BLaER1 (cell line): ENCODE measurements around the gene KIF15.
A peak's percentile ranks its signal among the peaks of the same experiment; 100 is the strongest.

Experiments
- H3K27ac ChIP-seq: shearing (Covaris generic); formaldehyde crosslinking; 2 replicates; pipeline ENCODE4 v1.8.1; 2022
- H3K27me3 ChIP-seq: shearing (Covaris generic); formaldehyde crosslinking; 2 replicates; pipeline ENCODE4 v1.8.1; 2022
- H3K36me3 ChIP-seq: shearing (Covaris generic); formaldehyde crosslinking; 2 replicates; pipeline ENCODE4 v1.8.1; 2022
- H3K4me1 ChIP-seq: shearing (Covaris generic); formaldehyde crosslinking; 2 replicates; pipeline ENCODE4 v1.8.1; 2022
- H3K4me2 ChIP-seq: shearing (Covaris generic); formaldehyde crosslinking; 2 replicates; pipeline ENCODE4 v1.8.1; 2022
- H3K4me3 ChIP-seq: shearing (Covaris generic); formaldehyde crosslinking; 2 replicates; pipeline ENCODE4 v1.8.1; 2022
- H3K9ac ChIP-seq: shearing (Covaris generic); formaldehyde crosslinking; 2 replicates; pipeline ENCODE4 v1.8.1; 2022
- H3K9me3 ChIP-seq: shearing (Covaris generic); formaldehyde crosslinking; 2 replicates; pipeline ENCODE4 v1.8.1; 2022
- H4K20me1 ChIP-seq: shearing (Covaris generic); formaldehyde crosslinking; 2 replicates; pipeline ENCODE4 v1.8.1; 2022
- Cebpa-rat ChIP-seq: shearing (Covaris generic); IDR thresholded peaks from 2 replicates; pipeline ENCODE4 v1.8.1; 2022

KIF15 gene

DNA sequence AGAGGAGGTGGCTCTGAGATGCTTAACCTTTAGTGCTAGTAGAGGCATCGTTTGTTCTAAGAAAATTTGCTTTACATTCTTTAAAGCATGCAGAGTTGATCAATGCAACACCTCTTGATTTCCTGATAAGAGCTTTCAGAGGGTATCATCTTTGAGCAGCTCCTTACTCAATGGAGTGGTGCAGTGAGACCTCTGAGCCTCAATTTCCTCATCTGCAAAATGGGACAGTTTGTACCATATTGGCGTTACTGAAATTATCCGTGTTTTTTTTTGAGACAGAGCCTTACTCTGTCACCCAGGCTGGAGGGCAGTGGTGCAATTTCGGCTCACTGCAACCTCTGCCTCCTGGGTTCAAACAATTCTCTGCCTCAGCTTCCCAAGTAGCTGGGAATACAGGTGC is 98.5 kb downstream of the KIF15 start:
- Histone ChIP-seq H3K4me1 (peaks cover 15% of the 10 kb centered on the region), H3K27ac (no peak overlapping the region), H3K9ac (no peak overlapping the region), H3K36me3 (peaks cover 37% of the 10 kb centered on the region), H3K9me3 (peaks cover 23% of the 10 kb centered on the region), H3K4me2 (no peak overlapping the region), H3K4me3 (no peak overlapping the region), H4K20me1 (no peaks in the 10 kb centered on the region), H3K27me3 (no peaks in the 10 kb centered on the region)
- TF ChIP-seq Cebpa-rat = no peak

DNA sequence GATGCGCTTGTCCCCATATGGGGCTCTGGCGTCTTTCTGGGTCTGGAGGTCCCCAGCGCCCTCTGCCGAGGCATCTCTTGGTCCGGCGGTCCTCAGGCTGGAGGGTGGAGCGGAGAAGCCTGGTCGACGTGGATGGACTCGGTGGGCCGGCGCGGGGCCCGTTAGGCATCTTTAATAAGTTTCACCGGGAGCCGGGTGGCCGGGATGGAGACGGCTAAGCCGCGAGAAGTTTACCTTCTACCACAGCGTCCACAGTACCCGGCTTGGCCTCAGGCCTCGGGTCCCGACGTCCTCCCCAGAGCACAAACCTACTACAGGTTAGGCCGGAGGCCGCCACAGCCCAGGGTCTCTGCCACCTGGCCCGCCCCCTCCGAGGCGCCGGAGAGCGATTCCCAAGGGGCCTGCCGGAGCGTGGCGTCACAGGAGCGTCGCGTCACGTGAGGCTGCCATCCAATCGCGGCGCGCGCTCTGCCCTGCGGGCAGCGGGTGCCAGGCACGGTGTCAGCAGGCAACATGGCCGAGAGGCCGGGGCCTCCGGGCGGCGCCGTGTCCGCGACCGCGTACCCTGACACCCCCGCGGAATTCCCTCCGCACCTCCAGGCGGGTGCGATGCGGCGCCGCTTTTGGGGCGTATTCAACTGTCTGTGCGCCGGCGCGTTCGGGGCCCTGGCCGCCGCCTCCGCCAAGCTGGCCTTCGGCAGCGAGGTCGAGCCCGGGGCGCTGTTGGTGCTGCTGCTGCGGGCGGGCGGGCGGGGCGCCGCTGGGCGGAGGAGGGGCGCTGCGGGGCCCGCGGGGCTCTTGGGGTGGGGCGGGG is 100.0 kb downstream of the KIF15 start, which contains the start of gene TMEM42:
TMEM42 (plus strand) TSS at position 501 of the 814 bp plus-strand sequence; CDS start at position 514, 13 bp downstream.
- Histone ChIP-seq H3K9ac (peak within 1 kb of the TSS; percentile 84), H3K4me3 (peak within 1 kb of the TSS; percentile 74), H3K27ac (peak within 1 kb of the TSS; percentile 87), H3K9me3 (peaks cover 8% of the 10 kb centered on the region), H3K4me1 (peaks cover 15% of the 10 kb centered on the region), H3K27me3 (no peaks in the 10 kb centered on the region), H3K4me2 (peak within 1 kb of the TSS; percentile 96), H4K20me1 (no peaks in the 10 kb centered on the region), H3K36me3 (peaks cover 32% of the 10 kb centered on the region)
- TF ChIP-seq Cebpa-rat = no peak

DNA sequence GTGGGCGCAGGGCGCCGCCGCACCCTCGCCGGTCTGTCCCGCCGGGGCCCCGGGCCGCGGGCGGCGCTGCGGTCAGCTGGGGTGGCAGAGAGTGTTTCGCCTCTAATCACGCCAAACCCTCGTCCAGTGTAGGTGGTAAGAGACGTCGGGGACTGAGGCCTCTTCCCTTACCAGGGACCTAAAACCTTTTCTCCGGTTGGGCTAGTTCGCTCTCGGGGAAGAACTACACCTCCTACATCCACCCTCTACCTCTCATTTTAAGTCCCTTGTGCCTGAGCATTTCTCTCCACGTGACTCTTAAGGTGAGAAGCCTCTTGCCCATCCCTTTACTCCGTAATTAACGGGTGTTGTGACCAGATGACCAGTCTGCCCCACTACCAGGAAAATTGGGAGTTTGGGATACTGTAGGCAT is 100.6 kb downstream of the KIF15 start:
- H3K4me1 ChIP-seq = peaks cover 15% of the 10 kb centered on the region
- peaks cover 2% of the 10 kb centered on the region; the same call in 1 of the 2 replicates for H3K9me3 ChIP-seq
- peak overlapping the region; percentile 74 for H3K4me3 ChIP-seq
- H3K4me2 ChIP-seq = peak overlapping the region; percentile 96
- H3K9ac ChIP-seq = peak overlapping the region; percentile 84
- no peaks in the 10 kb centered on the region for H3K27me3 ChIP-seq
- peaks cover 31% of the 10 kb centered on the region for H3K36me3 ChIP-seq
- no peaks in the 10 kb centered on the region for H4K20me1 ChIP-seq
- H3K27ac ChIP-seq = peak overlapping the region; percentile 87
- no peak for TF ChIP-seq Cebpa-rat

DNA sequence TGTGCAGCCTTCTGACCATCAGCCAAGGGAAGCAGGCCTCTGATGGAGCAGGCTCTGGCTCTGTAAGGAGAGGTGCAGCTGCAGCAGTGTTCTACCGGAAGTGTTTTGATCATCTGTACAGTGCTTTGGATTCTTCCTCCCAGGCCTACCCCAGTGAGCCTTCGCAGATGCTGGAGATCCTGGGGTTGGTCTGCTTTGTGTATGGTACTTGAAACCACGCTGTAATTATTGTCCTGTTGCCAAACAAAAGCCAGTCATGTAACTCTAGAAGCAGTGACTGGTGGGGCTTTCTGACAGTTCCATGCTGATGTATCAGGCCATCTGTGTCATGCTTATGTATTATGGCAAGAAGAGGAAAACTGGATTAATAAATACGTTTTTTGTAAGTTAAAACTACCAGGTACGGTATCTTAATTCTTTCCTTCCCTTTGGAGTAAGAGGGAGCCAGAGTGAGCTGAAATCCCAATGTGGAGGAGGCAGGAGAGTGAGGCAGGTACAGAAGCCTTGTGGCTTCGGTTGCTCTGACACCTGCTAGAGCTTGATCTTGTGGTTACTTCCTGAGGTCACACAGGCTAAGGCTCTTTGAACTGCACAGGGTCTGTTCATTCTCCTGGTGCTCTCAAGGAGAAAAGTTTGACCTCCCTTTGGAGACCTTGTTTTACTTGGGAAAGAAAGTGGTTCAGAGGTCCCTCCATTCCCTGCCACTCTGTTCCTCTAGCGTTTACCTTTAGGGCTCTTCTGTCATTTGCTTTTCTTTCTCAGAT is 103.9 kb downstream of the KIF15 start:
- Histone ChIP-seq H3K9ac (no peak overlapping the region), H3K4me2 (no peak overlapping the region), H3K36me3 (peaks cover 28% of the 10 kb centered on the region), H3K27me3 (no peaks in the 10 kb centered on the region; the same call in 1 of the 2 replicates), H3K4me3 (no peak overlapping the region), H3K9me3 (no peaks in the 10 kb centered on the region), H3K27ac (no peak overlapping the region), H3K4me1 (peaks cover 19% of the 10 kb centered on the region), H4K20me1 (no peaks in the 10 kb centered on the region)
- no peak for TF ChIP-seq Cebpa-rat

DNA sequence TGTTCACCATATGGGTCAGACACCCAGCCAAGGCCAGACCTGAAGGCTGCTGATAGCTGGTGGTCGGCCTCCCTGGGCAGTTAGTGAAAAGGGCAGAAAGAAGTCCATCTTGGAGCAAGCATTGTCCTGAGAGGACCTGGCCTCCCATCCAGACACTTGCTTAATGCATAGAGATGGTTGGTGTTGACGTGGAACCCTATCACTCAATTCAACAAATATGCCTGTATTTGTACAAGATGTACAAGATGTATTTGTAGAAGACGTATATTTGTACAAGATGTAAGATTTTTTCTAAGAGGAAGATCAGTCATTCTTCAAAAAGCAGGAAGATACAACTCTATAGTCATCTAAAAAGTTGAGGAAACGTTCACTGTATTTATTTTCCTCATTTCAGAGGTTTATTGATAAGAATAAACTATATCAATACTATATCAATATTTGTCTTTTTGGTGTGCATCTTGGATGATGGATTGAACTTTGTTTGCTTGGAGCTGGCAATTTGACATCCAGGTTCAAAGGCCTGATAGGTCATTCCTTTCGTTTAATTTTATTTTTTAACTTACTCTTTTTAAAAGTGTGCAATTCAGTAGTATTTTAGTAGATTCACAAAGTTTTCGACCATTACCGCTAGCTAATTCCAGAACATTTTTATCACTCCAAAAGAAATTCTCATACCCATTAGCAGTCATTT is 106.0 kb downstream of the KIF15 start:
- Histone ChIP-seq H3K9ac (no peak overlapping the region), H3K4me1 (peaks cover 30% of the 10 kb centered on the region), H3K27me3 (no peaks in the 10 kb centered on the region; the same call in 1 of the 2 replicates), H3K4me3 (no peak overlapping the region), H4K20me1 (no peaks in the 10 kb centered on the region), H3K9me3 (no peaks in the 10 kb centered on the region), H3K27ac (no peak overlapping the region), H3K36me3 (peaks cover 28% of the 10 kb centered on the region), H3K4me2 (no peak overlapping the region)
- no peak for TF ChIP-seq Cebpa-rat

DNA sequence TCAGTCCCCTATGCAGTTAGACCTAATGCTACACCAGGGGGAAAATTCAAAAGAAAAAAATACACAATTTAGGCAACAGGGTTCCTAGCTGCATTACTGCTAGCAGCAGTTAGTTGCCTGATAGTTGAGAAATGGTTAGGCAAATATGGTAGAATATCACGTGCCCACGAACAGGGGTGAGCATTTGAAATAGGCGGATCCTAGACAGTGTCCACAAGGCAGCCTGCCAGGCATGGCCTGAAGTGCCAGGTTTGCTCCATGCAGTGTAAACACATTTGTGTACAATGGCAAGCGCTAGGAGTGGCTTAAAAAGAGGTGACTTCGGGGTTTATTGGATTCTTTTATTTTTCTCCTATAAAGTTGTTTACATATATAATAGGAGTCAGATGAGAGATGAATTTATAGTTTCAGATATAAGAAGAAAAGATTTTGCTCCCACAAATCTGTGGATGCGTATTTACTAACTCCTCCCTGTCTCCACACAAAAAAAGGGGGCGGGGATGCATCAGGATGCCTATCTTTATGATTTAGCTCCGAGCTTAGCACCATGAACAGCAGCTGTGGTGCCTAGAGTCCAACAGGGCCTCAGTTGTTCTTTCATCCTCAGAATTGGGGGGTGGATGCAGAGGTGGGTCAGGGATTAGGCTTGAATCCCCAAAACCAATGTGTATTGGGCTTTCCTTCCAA is 108.9 kb downstream of the KIF15 start:
- Histone ChIP-seq H3K27me3 (no peaks in the 10 kb centered on the region; the same call in 1 of the 2 replicates), H3K4me2 (peak overlapping the region; percentile 83), H3K4me1 (peaks cover 29% of the 10 kb centered on the region), H4K20me1 (no peaks in the 10 kb centered on the region), H3K9ac (no peak overlapping the region), H3K4me3 (no peak overlapping the region), H3K27ac (peak overlapping the region; percentile 49), H3K36me3 (peaks cover 12% of the 10 kb centered on the region), H3K9me3 (no peaks in the 10 kb centered on the region)
- TF ChIP-seq Cebpa-rat = no peak

DNA sequence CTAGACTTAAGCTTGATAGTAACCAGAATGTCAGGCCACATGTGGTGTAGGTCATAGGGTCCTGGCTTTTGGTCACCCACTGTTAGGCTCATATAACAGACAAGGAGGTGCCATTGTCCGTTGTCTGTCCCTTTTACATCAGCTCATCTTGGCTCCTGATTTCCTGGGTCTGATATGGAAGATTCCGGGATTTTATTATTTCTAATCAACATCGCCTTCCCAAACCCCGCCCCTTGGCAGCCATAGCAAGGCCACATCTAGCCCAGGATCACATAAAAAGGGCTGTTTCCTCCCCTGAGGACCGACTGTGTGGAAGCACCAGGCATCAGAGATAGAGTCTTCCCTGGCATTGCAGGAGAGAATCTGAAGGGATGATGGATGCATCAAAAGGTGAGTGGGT is 112.7 kb downstream of the KIF15 start, which contains the start of gene TGM4:
TGM4 (plus strand) TSS at position 301 of the 400 bp plus-strand sequence; CDS start at position 372, 71 bp downstream.
- no peak within 1 kb of the TSS for H3K9ac ChIP-seq
- H3K4me2 ChIP-seq = no peak within 1 kb of the TSS
- H3K9me3 ChIP-seq = no peaks in the 10 kb centered on the region
- TF ChIP-seq Cebpa-rat = no peak
- H3K4me1 ChIP-seq = peaks cover 29% of the 10 kb centered on the region
- no peaks in the 10 kb centered on the region; the same call in 1 of the 2 replicates for H3K27me3 ChIP-seq
- H4K20me1 ChIP-seq = no peaks in the 10 kb centered on the region
- no peak within 1 kb of the TSS for H3K27ac ChIP-seq
- no peak within 1 kb of the TSS for H3K4me3 ChIP-seq
- H3K36me3 ChIP-seq = no peaks in the 10 kb centered on the region

DNA sequence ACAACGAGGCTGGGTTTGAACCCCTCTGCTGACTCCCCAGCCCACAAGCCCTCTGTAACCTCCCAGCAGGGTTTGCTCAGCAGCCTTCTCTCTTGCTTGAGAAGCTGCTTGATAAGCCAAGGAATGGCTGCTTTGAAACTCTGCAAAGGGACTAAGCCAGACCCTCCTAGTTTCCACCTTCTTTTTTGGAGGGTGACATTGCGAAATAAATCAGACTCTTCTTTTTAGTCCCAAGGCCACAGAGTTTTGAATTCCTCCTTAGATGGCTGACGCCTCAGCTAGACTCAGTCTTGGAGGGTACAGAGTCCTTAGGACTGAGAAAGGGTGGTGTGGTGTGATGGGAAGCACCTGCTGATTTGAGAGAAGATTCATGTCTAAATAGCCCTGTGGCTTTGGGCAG is 114.0 kb downstream of the KIF15 start:
- Histone ChIP-seq H3K27me3 (no peaks in the 10 kb centered on the region), H3K9ac (no peak overlapping the region), H3K4me2 (no peak overlapping the region), H4K20me1 (no peaks in the 10 kb centered on the region), H3K4me3 (no peak overlapping the region), H3K9me3 (no peaks in the 10 kb centered on the region), H3K36me3 (no peaks in the 10 kb centered on the region), H3K4me1 (peaks cover 23% of the 10 kb centered on the region), H3K27ac (no peak overlapping the region)
- 0 out of 2 replicates have a peak, but pooled peaks have one; percentile 61 for TF ChIP-seq Cebpa-rat

DNA sequence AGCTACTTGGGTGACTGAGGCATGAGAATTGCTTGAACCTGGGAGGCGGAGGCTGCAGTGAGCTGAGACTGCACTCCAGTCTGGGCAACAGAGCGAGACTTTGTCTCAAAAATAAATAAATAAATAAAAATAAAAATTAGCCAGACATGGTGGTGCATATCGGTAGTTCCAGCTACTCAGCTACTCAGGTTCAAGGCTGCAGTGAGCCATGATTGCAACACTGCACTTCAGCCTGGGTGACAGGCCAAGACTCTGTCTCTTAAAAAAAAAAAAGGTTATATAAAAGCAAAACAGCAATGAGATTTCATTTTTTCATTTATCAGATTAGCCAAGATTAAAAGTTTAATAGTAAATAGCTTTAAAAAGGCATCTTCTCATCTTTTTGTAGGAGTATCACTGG is 115.7 kb downstream of the KIF15 start:
- Histone ChIP-seq H3K27ac (no peak overlapping the region), H3K4me3 (no peak overlapping the region)

More for the DNA sequence above, 115.7 kb downstream of the KIF15 start:
- H3K36me3 ChIP-seq = no peaks in the 10 kb centered on the region
- H4K20me1 ChIP-seq = no peaks in the 10 kb centered on the region
- TF ChIP-seq Cebpa-rat = no peak
- no peaks in the 10 kb centered on the region for H3K9me3 ChIP-seq
- no peak overlapping the region for H3K9ac ChIP-seq
- H3K4me1 ChIP-seq = peaks cover 6% of the 10 kb centered on the region
- no peaks in the 10 kb centered on the region for H3K27me3 ChIP-seq
- no peak overlapping the region for H3K4me2 ChIP-seq
